IMR-90 (cell line): ENCODE measurements around the gene FOXP1. TPM values are rescaled to one million over a fixed set of nuclear protein-coding genes. Genes with fewer than 3 reads are reported as not detected.

Experiments
- ATAC-seq: fragments of 200-7000 bp; cut with Tn5 transposase; 2 replicates; pipeline ENCODE4 v1.9.1; 2020; ENCODE audit warnings: low read depth, mild to moderate bottlenecking, moderate library complexity
- BruUV-seq: library from RNA; stranded (reverse); fragments of 400-500 nt; replicated peaks from 2 replicates; lab custom pipeline; 2021; lab: Mats Ljungman, UMichigan
- CTCF ChIA-PET: fragments of 300-600 bp; formaldehyde crosslinking; extraction: SDS; loops from one replicate; lab custom pipeline; 2021; ENCODE audit warnings: antibody characterized with exemption; lab: Yijun Ruan, JAX
- POLR2A ChIA-PET: fragments of 300-600 bp; sonication (Branson Sonifier 250); formaldehyde crosslinking; loops from one replicate; lab custom pipeline; 2022; ENCODE audit warnings: antibody characterized with exemption; ENCODE audit not compliant: unreplicated experiment; lab: Charles Lee
- DNase-seq: peaks from one replicate; pipeline ENCODE4 v3.0.0; 2013
- H2AFZ ChIP-seq: replicated peaks from 2 replicates; pipeline ENCODE3; 2013; ENCODE audit warnings: low read length, mild to moderate bottlenecking; ENCODE audit not compliant: poor library complexity
- H2AK5ac ChIP-seq: 2 replicates; pipeline ENCODE4 v1.6.1; 2013; ENCODE audit warnings: low read depth, low read length, inconsistent platforms
- H2AK9ac ChIP-seq: replicated peaks from 2 replicates; pipeline ENCODE3; 2013; ENCODE audit warnings: mild to moderate bottlenecking, low read depth, low read length, moderate library complexity; ENCODE audit not compliant: poor library complexity
- H2BK120ac ChIP-seq: 2 replicates; pipeline ENCODE4 v1.6.1; 2013; ENCODE audit warnings: low read depth, low read length, inconsistent platforms
- H2BK15ac ChIP-seq: 3 replicates; pipeline ENCODE4 v1.6.1; 2013; ENCODE audit warnings: low read depth, low read length, inconsistent platforms
- H2BK20ac ChIP-seq: 2 replicates; pipeline ENCODE4 v1.6.1; 2013; ENCODE audit warnings: low read depth, mild to moderate bottlenecking, inconsistent platforms, low read length, moderate library complexity
- H2BK5ac ChIP-seq: 2 replicates; pipeline ENCODE4 v1.6.1; 2013; ENCODE audit warnings: mild to moderate bottlenecking, low read depth, low read length, inconsistent platforms; ENCODE audit not compliant: poor library complexity, severe bottlenecking
- H3K14ac ChIP-seq: replicated peaks from 2 replicates; pipeline ENCODE4 v1.6.1; 2013; ENCODE audit warnings: low read depth, low read length, inconsistent platforms
- H3K18ac ChIP-seq: 2 replicates; pipeline ENCODE4 v1.6.1; 2013; ENCODE audit warnings: low read depth, low read length, control low read depth
- H3K23ac ChIP-seq: 2 replicates; pipeline ENCODE4 v1.6.1; 2013; ENCODE audit warnings: low read depth, low read length, inconsistent platforms
- H3K27ac ChIP-seq: 2 replicates; pipeline ENCODE4 v1.5.1; 2013; ENCODE audit warnings: mild to moderate bottlenecking, control low read depth, low read length; ENCODE audit not compliant: insufficient read depth
- H3K27me3 ChIP-seq: 2 replicates; pipeline ENCODE4 v1.6.1; 2013; ENCODE audit warnings: low read length; ENCODE audit not compliant: control insufficient read depth, insufficient read depth
- H3K36me3 ChIP-seq: 2 replicates; pipeline ENCODE4 v1.6.1; 2013; ENCODE audit warnings: low read length, mixed read lengths; ENCODE audit not compliant: control insufficient read depth, insufficient read depth
- H3K4ac ChIP-seq: 2 replicates; pipeline ENCODE4 v1.6.1; 2013; ENCODE audit warnings: low read depth, low read length, inconsistent platforms
- H3K4me1 ChIP-seq: 2 replicates; pipeline ENCODE4 v1.6.1; 2013; ENCODE audit warnings: low read length, mixed read lengths; ENCODE audit not compliant: control insufficient read depth, insufficient read depth
- H3K4me2 ChIP-seq: 2 replicates; pipeline ENCODE4 v1.6.1; 2013; ENCODE audit warnings: low read depth, mild to moderate bottlenecking, control low read depth, low read length, moderate library complexity
- H3K4me3 ChIP-seq: 2 replicates; pipeline ENCODE4 v1.5.1; 2013; ENCODE audit warnings: low read depth, mild to moderate bottlenecking, control low read depth, low read length, moderate library complexity; ENCODE audit not compliant: insufficient read depth
- H3K56ac ChIP-seq: 2 replicates; pipeline ENCODE4 v1.6.1; 2013; ENCODE audit warnings: low read length, inconsistent platforms; ENCODE audit not compliant: insufficient read depth; ENCODE audit errors: extremely low read depth
- H3K79me1 ChIP-seq, 2 experiments: 2 replicates each; pipeline ENCODE4 v1.6.1; 2013; ENCODE audit warnings: low read length in 2 of 2, inconsistent platforms in 1 of 2, low read depth in 1 of 2
- H3K9ac ChIP-seq: 2 replicates; pipeline ENCODE4 v1.6.1; 2013; ENCODE audit warnings: low read depth, low read length, control low read depth
- H3K9me1 ChIP-seq: 2 replicates; pipeline ENCODE4 v1.6.1; 2013; ENCODE audit warnings: low read length, inconsistent platforms; ENCODE audit not compliant: insufficient read depth
- H3K9me3 ChIP-seq: 2 replicates; pipeline ENCODE4 v1.6.1; 2013; ENCODE audit warnings: low read length; ENCODE audit not compliant: control insufficient read depth, insufficient read depth
- H4K20me1 ChIP-seq: 2 replicates; pipeline ENCODE4 v1.6.1; 2013; ENCODE audit warnings: low read length, inconsistent platforms; ENCODE audit not compliant: insufficient read depth
- H4K5ac ChIP-seq: 2 replicates; pipeline ENCODE4 v1.6.1; 2013; ENCODE audit warnings: mild to moderate bottlenecking, low read depth, low read length, control low read depth
- H4K8ac ChIP-seq, 2 experiments: 2 replicates each; pipeline ENCODE4 v1.6.1; 2013; ENCODE audit warnings: low read depth in 2 of 2, low read length in 2 of 2, control low read depth in 1 of 2, inconsistent platforms in 1 of 2
- H4K91ac ChIP-seq: 2 replicates; pipeline ENCODE4 v1.6.1; 2013; ENCODE audit warnings: low read depth, low read length, inconsistent platforms; ENCODE audit not compliant: insufficient read depth
- BHLHE40 ChIP-seq: fragments of 150-350 bp; IDR thresholded peaks from 2 replicates; pipeline ENCODE4 v1.6.1; 2016; ENCODE audit warnings: mild to moderate bottlenecking, low read depth, low read length
- CEBPB ChIP-seq: IDR thresholded peaks from 2 replicates; pipeline ENCODE4 v1.6.1; 2012; ENCODE audit warnings: low read depth, low read length, improper control_type of control experiment
- CHD1 ChIP-seq: IDR thresholded peaks from 2 replicates; pipeline ENCODE4 v1.6.1; 2012; ENCODE audit warnings: low read depth, low read length, improper control_type of control experiment
- CTCF ChIP-seq: conservative IDR thresholded peaks from 2 replicates; pipeline ENCODE4 v1.5.1; 2012; ENCODE audit warnings: mild to moderate bottlenecking, low read depth, low read length, improper control_type of control experiment
- FOS ChIP-seq: fragments of 150-350 bp; IDR thresholded peaks from 2 replicates; pipeline ENCODE4 v1.6.1; 2016; ENCODE audit warnings: low read depth, low read length
- MXI1 ChIP-seq: IDR thresholded peaks from 2 replicates; pipeline ENCODE4 v1.6.1; 2012; ENCODE audit warnings: low read depth, mild to moderate bottlenecking, low read length, moderate library complexity, borderline replicate concordance
- NFE2L2 ChIP-seq: fragments of 150-350 bp; IDR thresholded peaks from 2 replicates; pipeline ENCODE4 v1.6.1; 2016; ENCODE audit warnings: low read depth, mild to moderate bottlenecking, low read length
- POLR2A ChIP-seq: IDR thresholded peaks from 2 replicates; pipeline ENCODE4 v1.6.1; 2012; ENCODE audit warnings: mild to moderate bottlenecking, low read depth, low read length
- RAD21 ChIP-seq: IDR thresholded peaks from 2 replicates; pipeline ENCODE4 v1.6.1; 2012; ENCODE audit warnings: low read length, improper control_type of control experiment
- SMC3 ChIP-seq: fragments of 150-350 bp; IDR thresholded peaks from 2 replicates; pipeline ENCODE4 v1.6.1; 2016; ENCODE audit warnings: low read depth, mild to moderate bottlenecking, antibody characterized with exemption, low read length, moderate library complexity
- USF2 ChIP-seq: fragments of 150-350 bp; IDR thresholded peaks from 2 replicates; pipeline ENCODE4 v1.6.1; 2017; ENCODE audit warnings: mild to moderate bottlenecking, antibody characterized with exemption, low read length, low read depth
- WGBS, 2 experiments: methylation state at CpG; one replicate each; pipeline versions ENCODE4 v1.1.5 to v1.1.7; 2013; ENCODE audit warnings: missing lambda C conversion rate in 2 of 2; ENCODE audit not compliant: insufficient read length in 1 of 2; ENCODE audit errors: extremely low coverage in 2 of 2; 5-methylcytosine and 5-hydroxymethylcytosine counted together
- dilution Hi-C: fragments of 300-500 bp; cut with HindIII; formaldehyde crosslinking; loops from one replicate; pipeline ENCODE4 v1.14.3; 2018; ENCODE audit warnings: low sequenced_read_pairs; ENCODE audit not compliant: unreplicated experiment
- in situ Hi-C: fragments of 300-500 bp; cut with MboI; formaldehyde crosslinking; loops from 3 replicates; pipeline ENCODE4 v1.14.3; 2019; ENCODE audit warnings: low sequenced_read_pairs, inconsistent platforms, mixed read lengths
- intact Hi-C: fragments of 100-400 bp; cut with micrococcal nuclease; formaldehyde crosslinking; loops from 2 replicates; pipeline ENCODE4 v1.10.0; 2022
- polyA plus RNA-seq, 3 experiments: library from polyadenylated mRNA; depleted of rRNA; stranded (reverse); fragments of >200 nt; gene quantifications; 2 replicates each; pipeline ENCODE4 v1.2.3, GENCODE V29; 2012; ENCODE audit warnings: low replicate concordance in 1 of 3
- total RNA-seq: library from RNA; depleted of rRNA; stranded (reverse); fragments of >200 nt; gene quantifications from 2 replicates; pipeline ENCODE4 v1.2.3, GENCODE V29; 2012

The FOXP1 gene
- total and polyA plus RNA-seq, 2 of the 4 experiments (the other 2 are of a cell fraction), result 37.0 to 132 TPM

- Histone ChIP-seq H3K79me1 (peaks cover 28 to 45% of the 10 kb centered on the region in 2 experiments), H3K4me1 (peaks cover 22% of the 10 kb centered on the region), H4K5ac (peak overlapping the region; percentile 83), H2AK9ac (peak overlapping the region; percentile 75), H2BK120ac (peak overlapping the region; percentile 89), H2BK5ac (peak overlapping the region; percentile 96), H3K9ac (peak overlapping the region; percentile 71), H4K91ac (peak overlapping the region; percentile 95), H3K14ac (peak overlapping the region; percentile 96), H2AFZ (peak overlapping the region; percentile 90), H3K4ac (peak overlapping the region; percentile 97), H3K56ac (peak overlapping the region; percentile 73; the same call in 1 of the 2 replicates), H3K27me3 (no peaks in the 10 kb centered on the region), H3K9me1 (peaks cover 26% of the 10 kb centered on the region), H4K20me1 (no peaks in the 10 kb centered on the region), H3K23ac (peak overlapping the region; percentile 94), H2AK5ac (peak overlapping the region; percentile 95), H3K4me2 (peak overlapping the region; percentile 80), H4K8ac (peak overlapping the region; percentile 83 to 96), H3K27ac (peak overlapping the region; percentile 97), H3K18ac (peak overlapping the region; percentile 87), H2BK15ac (peak overlapping the region; percentile 97; the same call in 2 of the 3 replicates), H3K4me3 (peak overlapping the region; percentile 35; the same call in 1 of the 2 replicates), H3K9me3 (no peaks in the 10 kb centered on the region), H3K36me3 (0 out of 2 replicates have a peak, but pooled peaks cover 1% of the 10 kb centered on the region), H2BK20ac (peak overlapping the region; percentile 70)
- CTCF ChIA-PET, result interaction anchor here (1.3 kb wide), 1 partner anchor 15 kb away, joined by 3 read pairs; no protein-coding TSS in a partner anchor
- no TSS peak for BruUV-seq
- ATAC-seq (peak; percentile 41), DNase-seq (peak; percentile 38)
- TF ChIP-seq MXI1 (no peak), NFE2L2 (no peak), BHLHE40 (no peak), POLR2A (no peak), CTCF (no peak), CEBPB (no peak), FOS (no peak), RAD21 (no peak), SMC3 (no peak), USF2 (no peak), CHD1 (no peak; the same call in 1 of the 2 replicates)
- POLR2A ChIA-PET, result no interaction called here
- in situ Hi-C loops, result no loop called here
- dilution Hi-C loops, result no loop called here
- intact Hi-C loops, result loop anchor here (5.0 kb wide), 2 partner anchors 94 to 164 kb away; no protein-coding TSS in a partner anchor
- 100% methylated on average over 2 of the region's 4 CpGs; no CpG with 5 or more reads in 1 of the 2 experiments for WGBS, 2 experiments
These were observed 357.5 kb downstream of the FOXP1 start for GRCh38 chr3:71225951-71226564.
